Astrocyte (in vitro differentiated cells and primary cell): Measurements from ENCODE around the gene PAFAH2. TPM values are rescaled to one million over a fixed set of nuclear protein-coding genes. Genes with fewer than 3 reads are reported as not detected.

Experiments
- DNase-seq: peaks from one replicate; pipeline ENCODE4 v3.0.0-alpha.2; 2010; ENCODE audit warnings: low read depth
- FAIRE-seq: peaks from 2 replicates; lab custom pipeline; 2011; peaks lifted over from hg19 to GRCh38; lab: Jason Lieb, UNC
- H2AFZ ChIP-seq: 2 replicates; pipeline ENCODE4 v1.6.0; 2012; ENCODE audit warnings: low read depth, low read length, inconsistent platforms
- H3K27ac ChIP-seq: 2 replicates; pipeline ENCODE4 v1.5.1; 2011; ENCODE audit warnings: low read depth, low read length, inconsistent platforms
- H3K27me3 ChIP-seq: 2 replicates; pipeline ENCODE4 v1.6.0; 2011; ENCODE audit warnings: low read length, inconsistent platforms; ENCODE audit not compliant: insufficient read depth
- H3K36me3 ChIP-seq: 2 replicates; pipeline ENCODE4 v1.5.1; 2011; ENCODE audit warnings: low read length, inconsistent platforms; ENCODE audit not compliant: insufficient read depth
- H3K4me1 ChIP-seq: 2 replicates; pipeline ENCODE4 v1.5.1; 2011; ENCODE audit warnings: low read length, inconsistent platforms; ENCODE audit not compliant: insufficient read depth
- H3K4me2 ChIP-seq: 2 replicates; pipeline ENCODE4 v1.6.0; 2012; ENCODE audit warnings: low read length, inconsistent platforms
- H3K4me3 ChIP-seq: 2 replicates; pipeline ENCODE4 v1.5.1; 2011; ENCODE audit warnings: low read depth, mild to moderate bottlenecking, low read length, inconsistent platforms; ENCODE audit not compliant: insufficient read depth
- H3K79me2 ChIP-seq: 2 replicates; pipeline ENCODE4 v1.6.0; 2012; ENCODE audit warnings: mild to moderate bottlenecking, low read length, inconsistent platforms; ENCODE audit not compliant: insufficient read depth
- H3K9ac ChIP-seq: 2 replicates; pipeline ENCODE4 v1.6.0; 2012; ENCODE audit warnings: mild to moderate bottlenecking, low read length, inconsistent platforms
- H3K9me3 ChIP-seq: 2 replicates; pipeline ENCODE4 v1.5.1; 2012; ENCODE audit warnings: low read depth, mild to moderate bottlenecking, low read length, inconsistent platforms; ENCODE audit not compliant: insufficient read depth
- H4K20me1 ChIP-seq: 2 replicates; pipeline ENCODE4 v1.6.0; 2012; ENCODE audit warnings: low read length, inconsistent platforms; ENCODE audit not compliant: insufficient read depth
- H3K27ac Mint-ChIP-seq: one replicate; pipeline ENCODE4 v1.8.0; 2021; ENCODE audit warnings: mild to moderate bottlenecking, mixed read lengths; ENCODE audit not compliant: unreplicated experiment
- H3K27me3 Mint-ChIP-seq: one replicate; pipeline ENCODE4 v1.8.0; 2021; ENCODE audit warnings: low read depth, mixed read lengths; ENCODE audit not compliant: unreplicated experiment
- H3K36me3 Mint-ChIP-seq: one replicate; pipeline ENCODE4 v1.8.0; 2021; ENCODE audit warnings: low read depth, mixed read lengths; ENCODE audit not compliant: unreplicated experiment
- H3K4me1 Mint-ChIP-seq: one replicate; pipeline ENCODE4 v1.8.0; 2021; ENCODE audit warnings: low read depth, mixed read lengths; ENCODE audit not compliant: unreplicated experiment
- H3K4me3 Mint-ChIP-seq: one replicate; pipeline ENCODE4 v1.8.0; 2021; ENCODE audit warnings: mild to moderate bottlenecking, moderate library complexity, mixed read lengths; ENCODE audit not compliant: unreplicated experiment
- H3K9me3 Mint-ChIP-seq: one replicate; pipeline ENCODE4 v1.8.0; 2021; ENCODE audit warnings: mild to moderate bottlenecking, mixed read lengths; ENCODE audit not compliant: unreplicated experiment
- EZH2 ChIP-seq: IDR thresholded peaks from 2 replicates; pipeline ENCODE4 v1.6.1; 2012; ENCODE audit warnings: mild to moderate bottlenecking, low read length, inconsistent platforms; ENCODE audit not compliant: insufficient read depth
- total RNA-seq: library from RNA; stranded (reverse); gene quantifications from 2 replicates; pipeline ENCODE4 v1.2.1, GENCODE V29; 2021
- TF ChIP-seq, protein P1 (sequence below): IDR thresholded peaks from 2 replicates; pipeline ENCODE4 v1.5.1; 2011; ENCODE audit warnings: low read depth, mild to moderate bottlenecking, inconsistent platforms, low read length, moderate library complexity; ENCODE audit not compliant: insufficient read depth

PAFAH2 gene
- total RNA-seq, 1 donor from 2014 or later: 14.1 TPM

GRCh38 chr1:25973610-25974321 lies 24.1 kb downstream of the PAFAH2 start:
- TF ChIP-seq EZH2: no peak
- TF ChIP-seq, protein P1, sequence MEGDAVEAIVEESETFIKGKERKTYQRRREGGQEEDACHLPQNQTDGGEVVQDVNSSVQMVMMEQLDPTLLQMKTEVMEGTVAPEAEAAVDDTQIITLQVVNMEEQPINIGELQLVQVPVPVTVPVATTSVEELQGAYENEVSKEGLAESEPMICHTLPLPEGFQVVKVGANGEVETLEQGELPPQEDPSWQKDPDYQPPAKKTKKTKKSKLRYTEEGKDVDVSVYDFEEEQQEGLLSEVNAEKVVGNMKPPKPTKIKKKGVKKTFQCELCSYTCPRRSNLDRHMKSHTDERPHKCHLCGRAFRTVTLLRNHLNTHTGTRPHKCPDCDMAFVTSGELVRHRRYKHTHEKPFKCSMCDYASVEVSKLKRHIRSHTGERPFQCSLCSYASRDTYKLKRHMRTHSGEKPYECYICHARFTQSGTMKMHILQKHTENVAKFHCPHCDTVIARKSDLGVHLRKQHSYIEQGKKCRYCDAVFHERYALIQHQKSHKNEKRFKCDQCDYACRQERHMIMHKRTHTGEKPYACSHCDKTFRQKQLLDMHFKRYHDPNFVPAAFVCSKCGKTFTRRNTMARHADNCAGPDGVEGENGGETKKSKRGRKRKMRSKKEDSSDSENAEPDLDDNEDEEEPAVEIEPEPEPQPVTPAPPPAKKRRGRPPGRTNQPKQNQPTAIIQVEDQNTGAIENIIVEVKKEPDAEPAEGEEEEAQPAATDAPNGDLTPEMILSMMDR: no peak
- H3K79me2 ChIP-seq: no peaks in the 10 kb centered on the region
- Mint-ChIP-seq H3K4me3 (no peak overlapping the region), H3K9me3 (peaks cover 2% of the 10 kb centered on the region), H3K36me3 (peaks cover 24% of the 10 kb centered on the region), H3K4me1 (peaks cover 3% of the 10 kb centered on the region), H3K27ac (no peak overlapping the region), H3K27me3 (no peaks in the 10 kb centered on the region)
- H3K27me3 ChIP-seq: no peaks in the 10 kb centered on the region
- H2AFZ ChIP-seq: no peak overlapping the region
- H3K27ac ChIP-seq: no peak overlapping the region
- peaks cover 3% of the 10 kb centered on the region for H3K36me3 ChIP-seq
- H3K4me3 ChIP-seq: no peak overlapping the region
- no peaks in the 10 kb centered on the region for H4K20me1 ChIP-seq
- no peak overlapping the region for H3K4me2 ChIP-seq
- no peak for DNase-seq
- no peak overlapping the region for H3K9ac ChIP-seq
- no peaks in the 10 kb centered on the region for H3K4me1 ChIP-seq
- H3K9me3 ChIP-seq: no peaks in the 10 kb centered on the region
- FAIRE-seq: no peak

DNA sequence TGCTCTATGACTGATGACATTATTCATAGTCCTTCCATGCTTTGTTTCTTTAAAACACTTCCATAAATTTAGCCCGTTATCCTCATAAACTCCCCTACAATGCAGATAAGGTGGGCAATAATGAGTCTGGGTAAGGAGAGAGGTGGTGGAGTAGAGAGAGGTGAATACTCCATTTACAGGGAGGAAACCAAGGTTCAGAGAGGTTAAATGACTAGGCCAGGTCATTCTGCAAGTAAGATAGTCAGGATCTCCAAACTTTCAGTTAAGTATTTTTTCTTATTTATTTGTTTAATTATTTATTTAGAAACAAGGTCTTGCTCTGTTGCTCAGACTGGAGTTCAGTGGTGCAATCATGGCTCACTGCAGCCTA lies 26.1 kb downstream of the PAFAH2 start:
- Mint-ChIP-seq H3K27me3 (no peaks in the 10 kb centered on the region), H3K36me3 (peaks cover 35% of the 10 kb centered on the region), H3K9me3 (peaks cover 2% of the 10 kb centered on the region), H3K27ac (no peak overlapping the region), H3K4me3 (no peak overlapping the region), H3K4me1 (peaks cover 3% of the 10 kb centered on the region)
- no peak for TF ChIP-seq EZH2
- TF ChIP-seq, protein P1: no peak
- Histone ChIP-seq H3K4me1 (no peaks in the 10 kb centered on the region), H3K79me2 (no peaks in the 10 kb centered on the region), H3K27me3 (no peaks in the 10 kb centered on the region), H3K36me3 (peaks cover 3% of the 10 kb centered on the region), H3K4me3 (no peak overlapping the region), H3K9ac (no peak overlapping the region), H3K4me2 (no peak overlapping the region), H2AFZ (no peak overlapping the region), H3K9me3 (no peaks in the 10 kb centered on the region), H4K20me1 (no peaks in the 10 kb centered on the region), H3K27ac (no peak overlapping the region)
- FAIRE-seq (no peak), DNase-seq (no peak)
